ENCODE data around the gene CHD5. TPM values are rescaled to one million over a fixed set of nuclear protein-coding genes. Genes with fewer than 3 reads are reported as not detected.

Gene CHD5
- polyA plus RNA-seq, 1 donor from 2014 or later = 22.0 TPM

DNA sequence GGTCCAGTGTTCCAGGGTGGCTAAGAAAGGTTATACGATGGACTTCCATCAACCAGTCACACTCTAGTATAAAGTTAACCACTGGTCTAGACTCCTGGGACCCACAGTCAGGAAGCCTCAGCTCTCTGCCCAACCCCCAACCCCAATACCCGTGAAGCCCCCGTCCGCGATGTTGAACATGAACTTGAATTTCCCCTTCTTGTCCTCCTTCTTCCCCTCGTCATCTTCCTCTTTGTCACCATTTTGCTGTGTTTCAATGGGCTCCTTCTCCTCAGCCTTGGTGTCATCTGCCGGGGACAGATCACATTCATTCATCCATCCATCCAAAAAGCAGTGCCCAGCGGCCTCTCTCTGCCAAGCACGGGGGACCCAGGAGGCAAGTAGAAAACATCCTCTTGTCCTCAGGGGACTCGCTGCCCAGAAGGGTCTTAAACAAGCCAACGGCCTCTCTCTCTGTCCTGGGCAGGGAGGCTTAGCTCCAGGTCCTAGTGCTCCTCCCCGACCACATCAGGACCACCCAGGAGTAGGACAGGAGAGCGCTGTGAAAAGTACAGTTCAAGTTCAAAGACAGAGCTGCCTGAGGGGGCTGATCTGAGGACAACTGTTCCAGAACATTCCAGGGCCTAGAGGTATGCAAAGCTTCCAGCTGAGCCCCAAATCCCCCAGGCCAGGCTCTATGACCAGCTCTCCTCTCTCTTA, 68.0 kb downstream of the CHD5 start:
- H3K9me2 ChIP-seq (ENCODE audit: insufficient read depth, low read length) = no peaks in the 10 kb centered on the region
- no peaks in the 10 kb centered on the region for H3K9me3 ChIP-seq (ENCODE audit: low read length)
- TF ChIP-seq EP300 (conservative IDR thresholded peaks at IDR 0.05; ENCODE audit: poor library complexity, severe bottlenecking) (no peak), EZH2 (IDR thresholded peaks at IDR 0.05; ENCODE audit: borderline replicate concordance, insufficient read depth, low read length, poor library complexity, severe bottlenecking) (no peak), RAD21 (conservative IDR thresholded peaks at IDR 0.05) (no peak), TAF1 (IDR thresholded peaks at IDR 0.05; ENCODE audit: low read depth) (no peak), POLR2AphosphoS5 (IDR thresholded peaks at IDR 0.05) (no peak), MXI1 (conservative IDR thresholded peaks at IDR 0.05; ENCODE audit: poor library complexity, severe bottlenecking) (no peak), CTCF (IDR thresholded peaks at IDR 0.05; ENCODE audit: poor library complexity, severe bottlenecking) (no peak), SMC3 (conservative IDR thresholded peaks at IDR 0.05; ENCODE audit: poor library complexity) (no peak)
- TF ChIP-seq, protein P1, sequence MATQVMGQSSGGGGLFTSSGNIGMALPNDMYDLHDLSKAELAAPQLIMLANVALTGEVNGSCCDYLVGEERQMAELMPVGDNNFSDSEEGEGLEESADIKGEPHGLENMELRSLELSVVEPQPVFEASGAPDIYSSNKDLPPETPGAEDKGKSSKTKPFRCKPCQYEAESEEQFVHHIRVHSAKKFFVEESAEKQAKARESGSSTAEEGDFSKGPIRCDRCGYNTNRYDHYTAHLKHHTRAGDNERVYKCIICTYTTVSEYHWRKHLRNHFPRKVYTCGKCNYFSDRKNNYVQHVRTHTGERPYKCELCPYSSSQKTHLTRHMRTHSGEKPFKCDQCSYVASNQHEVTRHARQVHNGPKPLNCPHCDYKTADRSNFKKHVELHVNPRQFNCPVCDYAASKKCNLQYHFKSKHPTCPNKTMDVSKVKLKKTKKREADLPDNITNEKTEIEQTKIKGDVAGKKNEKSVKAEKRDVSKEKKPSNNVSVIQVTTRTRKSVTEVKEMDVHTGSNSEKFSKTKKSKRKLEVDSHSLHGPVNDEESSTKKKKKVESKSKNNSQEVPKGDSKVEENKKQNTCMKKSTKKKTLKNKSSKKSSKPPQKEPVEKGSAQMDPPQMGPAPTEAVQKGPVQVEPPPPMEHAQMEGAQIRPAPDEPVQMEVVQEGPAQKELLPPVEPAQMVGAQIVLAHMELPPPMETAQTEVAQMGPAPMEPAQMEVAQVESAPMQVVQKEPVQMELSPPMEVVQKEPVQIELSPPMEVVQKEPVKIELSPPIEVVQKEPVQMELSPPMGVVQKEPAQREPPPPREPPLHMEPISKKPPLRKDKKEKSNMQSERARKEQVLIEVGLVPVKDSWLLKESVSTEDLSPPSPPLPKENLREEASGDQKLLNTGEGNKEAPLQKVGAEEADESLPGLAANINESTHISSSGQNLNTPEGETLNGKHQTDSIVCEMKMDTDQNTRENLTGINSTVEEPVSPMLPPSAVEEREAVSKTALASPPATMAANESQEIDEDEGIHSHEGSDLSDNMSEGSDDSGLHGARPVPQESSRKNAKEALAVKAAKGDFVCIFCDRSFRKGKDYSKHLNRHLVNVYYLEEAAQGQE (IDR thresholded peaks at IDR 0.05; ENCODE audit: borderline replicate concordance) = no peak
- H3K27ac ChIP-seq (ENCODE audit: low read length) = no peak overlapping the region
- no peak overlapping the region for H3K9ac ChIP-seq (ENCODE audit: low read length)
- H2AFZ ChIP-seq (ENCODE audit: low read depth, low read length) = no peak overlapping the region
- H3K27me3 ChIP-seq (ENCODE audit: insufficient read depth, low read depth, low read length) = no peaks in the 10 kb centered on the region
- no peaks in the 10 kb centered on the region for H4K20me1 ChIP-seq (ENCODE audit: insufficient read depth)
- no peaks in the 10 kb centered on the region for H3K36me3 ChIP-seq (ENCODE audit: insufficient read depth, low read length)
- H3K4me3 ChIP-seq (ENCODE audit: low read length) = no peak overlapping the region
- H3F3A ChIP-seq (ENCODE audit: insufficient read depth, low read length, poor library complexity, severe bottlenecking) = no peaks in the 10 kb centered on the region
- no peak overlapping the region for H3K4me2 ChIP-seq (ENCODE audit: low read length)
- H3K79me2 ChIP-seq (replicated peaks; ENCODE audit: insufficient read depth, low read length) = no peaks in the 10 kb centered on the region

DNA sequence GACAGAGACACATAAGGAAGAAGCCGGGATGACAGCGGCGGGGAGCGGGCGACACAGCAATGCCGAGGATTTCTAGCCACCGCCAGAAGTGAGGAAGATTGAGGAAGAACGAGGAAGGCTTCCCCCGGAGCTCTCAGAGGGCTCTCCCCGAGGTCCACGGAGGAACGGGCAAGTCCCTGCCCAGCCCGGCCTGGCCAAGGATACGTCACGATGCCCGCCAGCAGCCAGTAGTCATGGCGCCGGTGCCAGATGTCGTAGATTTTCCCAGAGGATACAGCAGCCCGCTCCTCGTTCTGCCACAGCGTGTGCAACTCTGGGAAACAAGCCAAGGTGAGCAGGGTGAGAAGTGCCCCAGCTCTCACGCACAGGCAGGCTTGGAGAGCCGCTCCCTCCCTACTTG, 68.5 kb downstream of the CHD5 start:
- no peak for TF ChIP-seq POLR2AphosphoS5 (IDR thresholded peaks at IDR 0.05)
- TF ChIP-seq TAF1 (IDR thresholded peaks at IDR 0.05; ENCODE audit: low read depth) = no peak
- no peak for TF ChIP-seq SMC3 (conservative IDR thresholded peaks at IDR 0.05; ENCODE audit: poor library complexity)
- TF ChIP-seq MXI1 (conservative IDR thresholded peaks at IDR 0.05; ENCODE audit: poor library complexity, severe bottlenecking) = no peak
- TF ChIP-seq, protein P1 (IDR thresholded peaks at IDR 0.05; ENCODE audit: borderline replicate concordance) = no peak
- Histone ChIP-seq H3K4me3 (ENCODE audit: low read length) (no peak overlapping the region), H3F3A (ENCODE audit: insufficient read depth, low read length, poor library complexity, severe bottlenecking) (no peaks in the 10 kb centered on the region), H3K27me3 (ENCODE audit: insufficient read depth, low read depth, low read length) (no peaks in the 10 kb centered on the region), H3K27ac (ENCODE audit: low read length) (no peak overlapping the region), H3K9ac (ENCODE audit: low read length) (no peak overlapping the region), H3K36me3 (ENCODE audit: insufficient read depth, low read length) (no peaks in the 10 kb centered on the region), H4K20me1 (ENCODE audit: insufficient read depth) (no peaks in the 10 kb centered on the region), H2AFZ (ENCODE audit: low read depth, low read length) (no peak overlapping the region), H3K9me2 (ENCODE audit: insufficient read depth, low read length) (no peaks in the 10 kb centered on the region), H3K4me2 (ENCODE audit: low read length) (no peak overlapping the region), H3K9me3 (ENCODE audit: low read length) (no peaks in the 10 kb centered on the region), H3K79me2 (replicated peaks; ENCODE audit: insufficient read depth, low read length) (no peaks in the 10 kb centered on the region)

Measured in neural cell (in vitro differentiated cells).